Peyer's patch (tissue), 4 donors: Measurements from ENCODE around the gene CPSF4L.

Experiments used
- POLR2A ChIP-seq, 2 donors: fragments of 450-650 bp; IDR thresholded peaks; one replicate each; pipeline ENCODE4 v1.5.1; 2017; ENCODE audit warnings: antibody characterized with exemption in 2 of 2, mild to moderate bottlenecking in 2 of 2, moderate library complexity in 2 of 2
- TF ChIP-seq, protein P1 (sequence below), 6 experiments: fragments of 450-650 bp in 4 of 6; fragments of 200-600 bp in 2 of 6; sonication (generic) in 1 of 6; IDR thresholded peaks; one replicate each; pipeline ENCODE4 v1.5.1; 2017 to 2019; ENCODE audit warnings: antibody characterized with exemption in 6 of 6, mild to moderate bottlenecking in 3 of 6, moderate library complexity in 1 of 6

- TF ChIP-seq, protein P1, sequence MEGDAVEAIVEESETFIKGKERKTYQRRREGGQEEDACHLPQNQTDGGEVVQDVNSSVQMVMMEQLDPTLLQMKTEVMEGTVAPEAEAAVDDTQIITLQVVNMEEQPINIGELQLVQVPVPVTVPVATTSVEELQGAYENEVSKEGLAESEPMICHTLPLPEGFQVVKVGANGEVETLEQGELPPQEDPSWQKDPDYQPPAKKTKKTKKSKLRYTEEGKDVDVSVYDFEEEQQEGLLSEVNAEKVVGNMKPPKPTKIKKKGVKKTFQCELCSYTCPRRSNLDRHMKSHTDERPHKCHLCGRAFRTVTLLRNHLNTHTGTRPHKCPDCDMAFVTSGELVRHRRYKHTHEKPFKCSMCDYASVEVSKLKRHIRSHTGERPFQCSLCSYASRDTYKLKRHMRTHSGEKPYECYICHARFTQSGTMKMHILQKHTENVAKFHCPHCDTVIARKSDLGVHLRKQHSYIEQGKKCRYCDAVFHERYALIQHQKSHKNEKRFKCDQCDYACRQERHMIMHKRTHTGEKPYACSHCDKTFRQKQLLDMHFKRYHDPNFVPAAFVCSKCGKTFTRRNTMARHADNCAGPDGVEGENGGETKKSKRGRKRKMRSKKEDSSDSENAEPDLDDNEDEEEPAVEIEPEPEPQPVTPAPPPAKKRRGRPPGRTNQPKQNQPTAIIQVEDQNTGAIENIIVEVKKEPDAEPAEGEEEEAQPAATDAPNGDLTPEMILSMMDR (IDR thresholded peaks at IDR 0.05), result no peak
- TF ChIP-seq POLR2A (IDR thresholded peaks at IDR 0.05), result no peak
These were observed 16.4 kb upstream of the CPSF4L start for GRCh38 chr17:73278049-73278464.
